WERI-Rb-1 (cell line): Measurements from ENCODE around the gene RUNDC3A.

Experiments used
- DNase-seq: peaks from one replicate; pipeline ENCODE4 v3.0.0-alpha.2; 2020
- H3K27ac ChIP-seq: fragments of 250-450 bp; sonication (Bioruptor Pico); 2 replicates; pipeline ENCODE4 v1.5.1; 2020; ENCODE audit warnings: mild to moderate bottlenecking, moderate library complexity
- H3K27me3 ChIP-seq: fragments of 250-450 bp; sonication (Bioruptor Pico); 2 replicates; pipeline ENCODE4 v1.5.1; 2021; ENCODE audit warnings: mild to moderate bottlenecking, low read depth, moderate library complexity; ENCODE audit not compliant: insufficient read depth, severe bottlenecking
- H3K36me3 ChIP-seq: fragments of 250-450 bp; sonication (Bioruptor Pico); 2 replicates; pipeline ENCODE4 v1.5.1; 2020; ENCODE audit warnings: mild to moderate bottlenecking, moderate library complexity
- H3K4me3 ChIP-seq: 2 replicates; pipeline ENCODE4 v1.5.1; 2011; ENCODE audit warnings: low read depth, mild to moderate bottlenecking, control low read depth, low read length
- H3K9me3 ChIP-seq: fragments of 250-450 bp; sonication (Bioruptor Pico); 2 replicates; pipeline ENCODE4 v1.5.1; 2021; ENCODE audit warnings: mild to moderate bottlenecking, moderate library complexity; ENCODE audit not compliant: severe bottlenecking
- CTCF ChIP-seq: IDR thresholded peaks from 2 replicates; pipeline ENCODE4 v1.5.1; 2011; ENCODE audit warnings: low read depth, mild to moderate bottlenecking, control low read depth, inconsistent platforms, low read length

RUNDC3A gene

DNA sequence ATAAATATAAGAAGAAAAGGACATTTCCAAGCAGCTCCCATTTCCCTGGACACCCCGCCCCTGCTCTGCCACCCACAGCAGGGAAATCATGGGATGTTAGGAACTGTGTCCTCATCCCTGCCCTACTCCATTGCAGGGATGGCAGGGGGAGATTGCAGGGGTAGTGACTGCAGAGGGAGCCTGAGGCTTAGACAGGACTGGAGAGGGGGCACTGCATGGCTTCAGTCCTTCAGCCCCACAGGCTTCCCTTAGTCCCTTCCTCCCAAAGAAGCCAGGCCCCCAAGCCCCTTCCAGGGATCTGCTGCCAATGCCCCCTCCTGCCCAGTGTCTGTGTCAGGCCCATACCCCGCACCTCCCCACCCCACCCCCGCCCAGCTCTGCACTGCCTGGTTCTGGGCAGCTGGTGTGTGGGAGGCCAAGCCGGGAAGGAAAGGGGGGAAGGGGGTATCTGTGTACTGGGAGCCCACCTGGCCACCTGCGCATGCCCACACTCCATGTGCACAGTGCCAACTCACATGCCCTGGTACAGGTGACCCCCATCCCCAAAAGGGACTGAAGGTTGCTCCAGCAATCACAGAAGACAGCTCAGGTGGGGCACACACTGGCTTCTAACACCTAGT, 3.3 kb downstream of the RUNDC3A start:
- H3K36me3 ChIP-seq, result peaks cover 33% of the 10 kb centered on the region
- no peak overlapping the region for H3K4me3 ChIP-seq
- no peak for TF ChIP-seq CTCF
- H3K9me3 ChIP-seq, result peaks cover 2% of the 10 kb centered on the region
- DNase-seq, result peak; percentile 25
- no peaks in the 10 kb centered on the region for H3K27me3 ChIP-seq
- H3K27ac ChIP-seq, result peak overlapping the region; percentile 60

GRCh38 chr17:44312396-44313104, 4.1 kb downstream of the RUNDC3A start:
- Histone ChIP-seq H3K36me3 (peaks cover 42% of the 10 kb centered on the region), H3K27me3 (no peaks in the 10 kb centered on the region), H3K4me3 (no peak overlapping the region), H3K27ac (peak overlapping the region; percentile 60), H3K9me3 (peaks cover 2% of the 10 kb centered on the region)
- peak; percentile 28 for DNase-seq
- no peak for TF ChIP-seq CTCF

DNA sequence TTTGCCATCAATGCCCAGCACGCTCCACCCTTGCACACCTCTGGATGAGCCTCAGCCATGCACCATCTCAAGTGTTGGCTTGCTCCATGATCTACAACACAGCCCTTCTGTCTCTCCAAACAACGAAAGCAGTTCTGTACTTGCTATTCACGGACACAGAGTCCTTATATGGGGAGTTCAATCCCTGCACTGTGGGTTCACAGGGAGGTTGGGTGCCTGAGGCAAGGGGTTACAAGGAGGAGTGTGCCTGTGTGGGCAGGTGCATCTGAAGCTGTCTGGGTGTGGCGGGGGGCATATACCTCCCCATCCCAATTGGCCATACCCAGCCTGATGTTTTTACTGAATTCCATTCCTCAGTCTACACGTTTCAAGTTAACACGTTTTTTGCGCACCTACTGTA, 5.6 kb downstream of the RUNDC3A start:
- peaks cover 55% of the 10 kb centered on the region for H3K36me3 ChIP-seq
- TF ChIP-seq CTCF, result no peak
- no peaks in the 10 kb centered on the region for H3K27me3 ChIP-seq
- H3K4me3 ChIP-seq, result no peak overlapping the region
- H3K27ac ChIP-seq, result no peak overlapping the region
- no peak for DNase-seq
- peaks cover 2% of the 10 kb centered on the region for H3K9me3 ChIP-seq

- H3K27ac ChIP-seq, result no peak overlapping the region
- no peak for TF ChIP-seq CTCF
- H3K4me3 ChIP-seq, result no peak overlapping the region
- no peaks in the 10 kb centered on the region for H3K27me3 ChIP-seq
- no peak for DNase-seq
- H3K36me3 ChIP-seq, result peaks cover 60% of the 10 kb centered on the region
- peaks cover 2% of the 10 kb centered on the region for H3K9me3 ChIP-seq
Observed at GRCh38 chr17:44314524-44314868, 6.1 kb downstream of the RUNDC3A start.

DNA sequence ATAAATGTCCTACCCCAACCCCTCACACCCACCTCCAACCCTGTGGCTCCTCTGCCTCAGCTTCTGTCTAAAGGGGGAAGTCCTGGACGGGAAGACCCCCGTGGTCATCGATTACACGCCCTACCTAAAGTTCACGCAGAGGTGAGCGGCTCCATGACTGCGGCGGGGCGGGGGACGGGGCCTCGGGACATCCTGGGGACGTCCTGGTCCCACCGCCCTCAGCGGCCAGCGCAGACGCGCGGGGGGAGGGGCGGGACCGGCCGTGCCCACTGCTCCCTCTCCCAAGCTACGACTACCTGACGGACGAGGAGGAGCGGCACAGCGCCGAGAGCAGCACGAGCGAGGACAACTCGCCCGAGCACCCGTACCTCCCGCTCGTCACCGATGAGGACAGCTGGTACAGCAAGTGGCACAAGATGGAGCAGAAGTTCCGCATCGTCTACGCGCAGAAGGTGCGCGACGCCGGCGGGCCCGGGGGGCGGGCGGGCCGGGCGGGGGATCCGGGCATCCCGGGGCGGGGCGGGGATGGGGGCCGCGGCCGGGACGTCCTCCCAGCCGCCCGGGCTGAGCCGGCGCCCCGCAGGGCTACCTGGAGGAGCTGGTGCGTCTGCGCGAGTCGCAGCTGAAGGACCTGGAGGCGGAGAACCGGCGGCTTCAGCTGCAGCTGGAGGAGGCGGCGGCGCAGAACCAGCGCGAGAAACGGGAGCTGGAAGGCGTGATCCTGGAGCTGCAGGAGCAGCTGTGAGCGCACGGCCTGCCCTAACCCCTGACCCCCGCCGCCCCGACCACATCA, 6.7 kb downstream of the RUNDC3A start:
- Histone ChIP-seq H3K36me3 (peaks cover 66% of the 10 kb centered on the region), H3K27me3 (no peaks in the 10 kb centered on the region), H3K9me3 (peaks cover 2% of the 10 kb centered on the region), H3K4me3 (no peak overlapping the region), H3K27ac (no peak overlapping the region)
- TF ChIP-seq CTCF, result no peak
- no peak for DNase-seq
